ENCODE data around the gene DAPP1. TPM values are rescaled to one million over a fixed set of nuclear protein-coding genes. Genes with fewer than 3 reads are reported as not detected.

Gene DAPP1
- total and polyA plus RNA-seq, 3 experiments from 2014 or later = 10.3 to 20.9 (median 18.8) TPM

- ChIA-PET POLR2A (no interaction called here), CTCF (no interaction called here)
Measured at GRCh38 chr4:99803566-99804101, 13.0 kb upstream of the DAPP1 start.

GRCh38 chr4:99806545-99806944 lies 10.1 kb upstream of the DAPP1 start:
- Histone ChIP-seq H3K27me3 (ENCODE audit: insufficient read depth, low read length, poor library complexity, severe bottlenecking) (no peaks in the 10 kb centered on the region), H3K27ac (ENCODE audit: low read depth, low read length) (no peak overlapping the region), H3K9me3 (ENCODE audit: low read length) (no peaks in the 10 kb centered on the region), H3K36me3 (ENCODE audit: insufficient read depth, low read length) (no peaks in the 10 kb centered on the region), H3K4me3 (ENCODE audit: low read length) (no peak overlapping the region), H3K4me1 (ENCODE audit: insufficient read depth, low read length) (no peaks in the 10 kb centered on the region)
- Mint-ChIP-seq H3K4me1 (peaks cover 0 to 5% (median 3%) of the 10 kb centered on the region in 3 donors), H3K27me3 (peaks cover 11 to 49% of the 10 kb centered on the region in 2 donors), H3K27ac (no peak overlapping the region), H3K36me3 (no peaks in the 10 kb centered on the region), H3K4me3 (no peak overlapping the region), H3K9me3 (no peaks in the 10 kb centered on the region)
- CTCF ChIA-PET = interaction anchor here (1.0 kb wide), 1 partner anchor 287 kb away, joined by 3 read pairs; no protein-coding TSS in a partner anchor
- POLR2A ChIA-PET = no interaction called here
- no peak for DNase-seq

More at GRCh38 chr4:99803566-99804101, 13.0 kb upstream of the DAPP1 start:
- no peak overlapping the region for H3K27ac Mint-ChIP-seq
- H3K27me3 Mint-ChIP-seq = peaks cover 24 to 64% of the 10 kb centered on the region in 2 donors
- H3K9me3 Mint-ChIP-seq = peaks cover 0 to under 1% (median 0%) of the 10 kb centered on the region in 5 donors
- Histone ChIP-seq H3K36me3 (ENCODE audit: insufficient read depth, low read length) (no peaks in the 10 kb centered on the region), H3K4me3 (ENCODE audit: low read length) (no peak overlapping the region), H3K27ac (ENCODE audit: low read depth, low read length) (no peak overlapping the region), H3K4me1 (ENCODE audit: insufficient read depth, low read length) (no peaks in the 10 kb centered on the region), H3K9me3 (ENCODE audit: low read length) (no peaks in the 10 kb centered on the region), H3K27me3 (ENCODE audit: insufficient read depth, low read length, poor library complexity, severe bottlenecking) (no peaks in the 10 kb centered on the region)
- H3K36me3 Mint-ChIP-seq = no peaks in the 10 kb centered on the region
- H3K4me3 Mint-ChIP-seq = no peak overlapping the region
- DNase-seq = no peak
- H3K4me1 Mint-ChIP-seq = peaks cover 0 to 5% (median 3%) of the 10 kb centered on the region in 3 donors

- H3K36me3 Mint-ChIP-seq = no peaks in the 10 kb centered on the region
- H3K9me3 Mint-ChIP-seq = no peaks in the 10 kb centered on the region
- no peak for DNase-seq
- no peak overlapping the region for H3K27ac ChIP-seq (ENCODE audit: low read depth, low read length)
- POLR2A ChIA-PET = interaction anchor here (0.6 kb wide), 1 partner anchor 247 kb away, joined by 3 read pairs; no protein-coding TSS in a partner anchor
- H3K36me3 ChIP-seq (ENCODE audit: insufficient read depth, low read length) = no peaks in the 10 kb centered on the region
- H3K27ac Mint-ChIP-seq = no peak overlapping the region
- H3K4me3 ChIP-seq (ENCODE audit: low read length) = no peak overlapping the region
- H3K4me3 Mint-ChIP-seq = no peak overlapping the region
- no peaks in the 10 kb centered on the region for H3K27me3 ChIP-seq (ENCODE audit: insufficient read depth, low read length, poor library complexity, severe bottlenecking)
- no peaks in the 10 kb centered on the region for H3K9me3 ChIP-seq (ENCODE audit: low read length)
- H3K4me1 Mint-ChIP-seq = peaks cover 0 to 5% (median 3%) of the 10 kb centered on the region in 3 donors
- CTCF ChIA-PET = interaction anchor here (0.7 to 2.3 kb wide), 17 partner anchors 8 to 293 kb away, joined by 3 to 22 read pairs (median 5); partner anchors contain the start of genes H2AZ1 and TRMT10A
- peaks cover 11 to 40% of the 10 kb centered on the region in 2 donors for H3K27me3 Mint-ChIP-seq
- H3K4me1 ChIP-seq (ENCODE audit: insufficient read depth, low read length) = no peaks in the 10 kb centered on the region
Measured at GRCh38 chr4:99807666-99808065, 9.0 kb upstream of the DAPP1 start.

- peaks cover 0 to 5% (median 3%) of the 10 kb centered on the region in 3 donors for H3K4me1 Mint-ChIP-seq
- H3K4me3 Mint-ChIP-seq = no peak overlapping the region
- H3K9me3 ChIP-seq (ENCODE audit: low read length) = no peaks in the 10 kb centered on the region
- no peaks in the 10 kb centered on the region for H3K36me3 Mint-ChIP-seq
- DNase-seq = peak; percentile 46 to 78 (median 54)
- no peak overlapping the region for H3K27ac Mint-ChIP-seq
- H3K27ac ChIP-seq (ENCODE audit: low read depth, low read length) = no peak overlapping the region
- ChIA-PET CTCF (interaction anchor here (0.7 to 2.3 kb wide), 21 partner anchors 9 to 292 kb away, joined by 3 to 22 read pairs (median 4); partner anchors contain the start of genes H2AZ1 and TRMT10A), POLR2A (interaction anchor here (0.6 to 0.8 kb wide), 2 partner anchors 245 to 248 kb away, joined by 3 read pairs; partner anchors contain the start of gene TRMT10A)
- H3K9me3 Mint-ChIP-seq = no peaks in the 10 kb centered on the region
- no peaks in the 10 kb centered on the region for H3K27me3 ChIP-seq (ENCODE audit: insufficient read depth, low read length, poor library complexity, severe bottlenecking)
- H3K27me3 Mint-ChIP-seq = peaks cover 11 to 37% of the 10 kb centered on the region in 2 donors
- H3K4me3 ChIP-seq (ENCODE audit: low read length) = no peak overlapping the region
- H3K36me3 ChIP-seq (ENCODE audit: insufficient read depth, low read length) = no peaks in the 10 kb centered on the region
- H3K4me1 ChIP-seq (ENCODE audit: insufficient read depth, low read length) = no peaks in the 10 kb centered on the region
Measured at GRCh38 chr4:99808260-99808857, 8.3 kb upstream of the DAPP1 start.

- no peaks in the 10 kb centered on the region for H3K9me3 ChIP-seq (ENCODE audit: low read length)
- CTCF ChIA-PET = interaction anchor here (0.7 to 2.3 kb wide), 11 partner anchors 10 to 284 kb away, joined by 3 to 22 read pairs (median 6); partner anchors contain the start of gene TRMT10A
- H3K9me3 Mint-ChIP-seq = no peaks in the 10 kb centered on the region
- no peak overlapping the region for H3K27ac ChIP-seq (ENCODE audit: low read depth, low read length)
- no peak overlapping the region for H3K27ac Mint-ChIP-seq
- no peak overlapping the region for H3K4me3 ChIP-seq (ENCODE audit: low read length)
- H3K36me3 Mint-ChIP-seq = no peaks in the 10 kb centered on the region
- H3K27me3 ChIP-seq (ENCODE audit: insufficient read depth, low read length, poor library complexity, severe bottlenecking) = no peaks in the 10 kb centered on the region
- DNase-seq = no peak
- no peaks in the 10 kb centered on the region for H3K36me3 ChIP-seq (ENCODE audit: insufficient read depth, low read length)
- no peak overlapping the region for H3K4me3 Mint-ChIP-seq
- POLR2A ChIA-PET = interaction anchor here (0.8 kb wide), 1 partner anchor 246 kb away, joined by 3 read pairs; the partner anchor contains the start of gene TRMT10A
- peaks cover 0 to 5% (median 3%) of the 10 kb centered on the region in 3 donors for H3K4me1 Mint-ChIP-seq
- peaks cover 11 to 30% of the 10 kb centered on the region in 2 donors for H3K27me3 Mint-ChIP-seq
- H3K4me1 ChIP-seq (ENCODE audit: insufficient read depth, low read length) = no peaks in the 10 kb centered on the region
Measured at GRCh38 chr4:99809326-99809725, 7.3 kb upstream of the DAPP1 start.

- Histone ChIP-seq H3K4me3 (ENCODE audit: low read length) (no peak overlapping the region), H3K9me3 (ENCODE audit: low read length) (no peaks in the 10 kb centered on the region), H3K27ac (ENCODE audit: low read depth, low read length) (no peak overlapping the region), H3K27me3 (ENCODE audit: insufficient read depth, low read length, poor library complexity, severe bottlenecking) (no peaks in the 10 kb centered on the region), H3K36me3 (ENCODE audit: insufficient read depth, low read length) (no peaks in the 10 kb centered on the region), H3K4me1 (ENCODE audit: insufficient read depth, low read length) (peaks cover 5% of the 10 kb centered on the region)
- Mint-ChIP-seq H3K4me1 (peaks cover 7 to 8% (median 8%) of the 10 kb centered on the region in 3 donors), H3K4me3 (no peak overlapping the region), H3K9me3 (no peaks in the 10 kb centered on the region), H3K27ac (no peak overlapping the region), H3K36me3 (no peaks in the 10 kb centered on the region), H3K27me3 (peaks cover 8 to 18% of the 10 kb centered on the region in 2 donors)
- DNase-seq = no peak
- POLR2A ChIA-PET = no interaction called here
- CTCF ChIA-PET = interaction anchor here (0.6 to 4.7 kb wide), 3 partner anchors 74 to 212 kb away, joined by 3 to 35 read pairs (median 5); partner anchors contain the start of gene DNAJB14
Measured at GRCh38 chr4:99810536-99810935, 6.1 kb upstream of the DAPP1 start.

- Mint-ChIP-seq H3K27ac (no peak overlapping the region), H3K4me1 (peaks cover 13 to 14% (median 14%) of the 10 kb centered on the region in 3 donors), H3K36me3 (no peaks in the 10 kb centered on the region), H3K4me3 (no peak overlapping the region), H3K27me3 (peaks cover 8 to 14% of the 10 kb centered on the region in 2 donors), H3K9me3 (no peaks in the 10 kb centered on the region)
- H3K4me3 ChIP-seq (ENCODE audit: low read length) = no peak overlapping the region
- ChIA-PET POLR2A (interaction anchor here (0.6 kb wide), 1 partner anchor 8 kb away, joined by 8 read pairs; no protein-coding TSS in a partner anchor), CTCF (interaction anchor here (0.8 to 4.7 kb wide), 9 partner anchors 9 to 282 kb away, joined by 3 to 35 read pairs (median 4); partner anchors contain the start of genes DNAJB14 and LAMTOR3)
- no peak for DNase-seq
- peaks cover 11% of the 10 kb centered on the region for H3K4me1 ChIP-seq (ENCODE audit: insufficient read depth, low read length)
- no peaks in the 10 kb centered on the region for H3K27me3 ChIP-seq (ENCODE audit: insufficient read depth, low read length, poor library complexity, severe bottlenecking)
- no peaks in the 10 kb centered on the region for H3K36me3 ChIP-seq (ENCODE audit: insufficient read depth, low read length)
- H3K27ac ChIP-seq (ENCODE audit: low read depth, low read length) = no peak overlapping the region
- H3K9me3 ChIP-seq (ENCODE audit: low read length) = no peaks in the 10 kb centered on the region
Measured at GRCh38 chr4:99811117-99811516, 5.5 kb upstream of the DAPP1 start.
